ENCODE measurements around the gene SOHLH1.

GRCh38 chr9:135739271-135740220 is 40.3 kb upstream of the SOHLH1 start:
- TF ChIP-seq HDGF (IDR thresholded peaks at IDR 0.05; ENCODE audit: borderline replicate concordance) (no peak), ELF4 (IDR thresholded peaks at IDR 0.05) (no peak), TARDBP (IDR thresholded peaks at IDR 0.05) (no peak), SP1 (IDR thresholded peaks at IDR 0.05) (no peak), FOXM1 (IDR thresholded peaks at IDR 0.05; ENCODE audit: borderline replicate concordance) (no peak), SUZ12 (IDR thresholded peaks at IDR 0.05) (no peak), FOXA1 (IDR thresholded peaks at IDR 0.05) (no peak), ZNF384 (IDR thresholded peaks at IDR 0.05) (no peak), NFRKB (IDR thresholded peaks at IDR 0.05) (no peak), FOXK2 (IDR thresholded peaks at IDR 0.05) (no peak), ARNT (IDR thresholded peaks at IDR 0.05) (no peak), BHLHE40 (IDR thresholded peaks at IDR 0.05; ENCODE audit: borderline replicate concordance) (no peak), PKNOX1 (IDR thresholded peaks at IDR 0.05) (no peak), LEF1 (IDR thresholded peaks at IDR 0.05; ENCODE audit: borderline replicate concordance) (no peak)

Data from HEK293T (cell line).